DOHH2 (cell line): ENCODE results near the gene DNAJA3.

ENCODE experiments used
- CTCF ChIP-seq: fragments of 200-600 bp; sonication (generic); IDR thresholded peaks from one replicate; pipeline ENCODE4 v1.5.1; 2014; ENCODE audit warnings: antibody characterized with exemption, mild to moderate bottlenecking, low read depth, low read length; ENCODE audit not compliant: poor library complexity, severe bottlenecking
- EZH2phosphoT487 ChIP-seq: fragments of 200-600 bp; sonication (generic); IDR thresholded peaks from 2 replicates; pipeline ENCODE4 v1.6.1; 2017; ENCODE audit warnings: borderline replicate concordance, mild to moderate bottlenecking, antibody characterized with exemption, low read length, moderate library complexity, mixed read lengths

- TF ChIP-seq CTCF (no peak), EZH2phosphoT487 (no peak)
Observed at GRCh38 chr16:4385789-4386450, 39.7 kb upstream of the DNAJA3 start.
